DMS 273 (cell line): ENCODE results near the gene HEPN1.

Source experiments
- DNase-seq: peaks from one replicate; lab custom pipeline; 2025; ENCODE audit not compliant: unreplicated experiment; lab: John Stamatoyannopoulos, UW

HEPN1 gene

GRCh38 chr11:124899383-124900145 is 19.5 kb upstream of the HEPN1 start:
- DNase-seq: no peak

- DNase-seq: no peak
These were observed 18.6 kb upstream of the HEPN1 start for GRCh38 chr11:124900464-124900863.

DNA sequence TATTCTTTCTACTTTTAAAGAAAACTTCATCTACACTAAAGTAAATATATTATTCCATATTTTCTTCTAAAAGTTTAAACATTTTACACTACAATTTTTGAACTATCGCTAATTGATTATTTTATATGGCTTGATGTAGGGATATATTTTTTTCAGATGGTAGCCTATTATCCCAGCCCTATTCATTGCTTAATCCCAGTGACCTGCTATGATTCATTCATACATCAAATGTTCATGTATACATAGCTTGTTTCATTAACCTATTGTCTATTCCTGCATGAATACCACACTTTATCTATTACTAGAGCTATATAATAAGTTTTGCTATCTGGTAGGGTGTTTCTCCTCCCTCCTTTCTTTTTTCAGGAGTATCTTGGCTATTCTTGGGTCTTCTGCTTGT is 16.4 kb upstream of the HEPN1 start:
- no peak for DNase-seq

GRCh38 chr11:124915541-124916369 is 3.3 kb upstream of the HEPN1 start:
- DNase-seq: no peak

- no peak for DNase-seq
These were observed 2.7 kb upstream of the HEPN1 start for GRCh38 chr11:124916370-124916710.

- DNase-seq: peak; percentile 93
These were observed 1.9 kb upstream of the HEPN1 start for GRCh38 chr11:124917115-124917637.

GRCh38 chr11:124919898-124920297 is 848 bp downstream of the HEPN1 start:
- peak; percentile 90 for DNase-seq

DNA sequence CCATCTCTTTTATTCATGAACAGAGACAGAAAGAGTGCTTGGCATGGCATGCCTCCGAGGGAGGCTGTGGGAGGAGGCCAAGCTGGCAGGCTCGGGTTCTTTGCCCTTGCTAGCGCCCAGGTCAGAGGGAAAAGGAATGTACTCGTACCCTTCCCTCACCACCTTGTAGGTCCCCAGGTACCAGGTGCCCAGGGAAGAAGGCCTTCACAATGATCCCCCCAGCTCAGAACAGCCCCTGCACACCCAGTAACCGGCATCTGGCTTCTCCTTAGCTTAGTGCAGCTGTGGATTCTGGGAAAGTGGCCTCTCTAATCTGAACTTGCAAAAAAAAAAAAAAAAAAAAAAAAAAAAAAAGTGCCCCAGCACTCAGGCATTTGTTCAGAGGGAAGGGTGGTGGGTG is 1.3 kb downstream of the HEPN1 start:
- DNase-seq: peak; percentile 34

DNA sequence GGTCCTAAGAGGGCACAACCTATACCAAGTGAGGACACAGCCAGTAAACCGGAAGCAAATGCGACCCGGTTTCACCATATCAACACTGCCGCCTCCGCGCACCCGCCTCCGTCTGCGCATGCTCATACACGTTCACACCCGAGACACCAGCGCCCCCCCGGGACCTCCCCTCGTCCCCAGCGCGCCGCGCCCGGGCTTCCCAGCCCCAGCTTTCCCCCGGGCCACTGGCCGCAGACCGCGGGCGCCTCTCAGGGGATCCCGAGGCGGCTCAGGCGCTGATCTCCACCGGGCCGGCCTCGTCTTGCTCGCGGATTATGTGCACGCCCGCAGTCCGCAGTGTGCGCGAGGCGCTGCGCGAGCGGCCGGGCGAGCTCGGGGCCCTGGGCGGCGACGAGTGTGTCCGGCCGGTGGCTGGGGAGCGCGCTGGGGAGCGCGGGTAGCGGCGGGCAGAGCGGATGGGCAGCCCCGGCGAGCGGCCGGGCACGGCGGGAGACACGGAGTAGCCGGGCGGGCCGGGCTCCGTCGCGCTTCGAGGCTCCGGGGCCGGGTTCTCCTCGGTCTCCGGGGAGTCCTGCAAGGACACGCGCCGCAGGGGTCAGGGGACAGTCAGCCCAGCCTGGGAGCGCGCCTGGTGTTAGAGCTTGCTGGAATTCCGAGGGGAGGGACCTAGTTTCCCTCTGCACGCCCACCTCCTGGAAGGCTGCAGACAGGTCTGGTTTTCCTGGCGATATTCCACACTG is 2.0 kb downstream of the HEPN1 start:
- no peak for DNase-seq

DNA sequence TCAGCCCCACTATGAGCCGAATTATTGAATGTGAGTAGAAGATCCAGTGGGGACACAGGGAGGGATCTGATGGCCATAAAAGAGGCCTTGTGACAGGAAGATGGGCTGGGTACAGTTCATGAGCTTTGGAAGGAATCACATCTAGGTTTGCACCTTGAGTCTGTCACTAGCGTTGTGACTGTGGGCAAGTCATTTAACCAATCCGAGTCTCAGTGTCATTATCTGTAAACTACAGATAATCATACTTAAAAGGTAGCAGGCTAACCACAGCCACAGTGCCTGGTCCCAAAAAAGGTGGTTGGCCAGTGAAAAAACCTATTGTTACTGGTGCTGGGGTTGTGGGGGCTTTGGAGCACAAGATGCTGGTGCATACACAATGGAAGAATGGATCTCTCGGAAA is 3.8 kb downstream of the HEPN1 start:
- no peak for DNase-seq

DNA sequence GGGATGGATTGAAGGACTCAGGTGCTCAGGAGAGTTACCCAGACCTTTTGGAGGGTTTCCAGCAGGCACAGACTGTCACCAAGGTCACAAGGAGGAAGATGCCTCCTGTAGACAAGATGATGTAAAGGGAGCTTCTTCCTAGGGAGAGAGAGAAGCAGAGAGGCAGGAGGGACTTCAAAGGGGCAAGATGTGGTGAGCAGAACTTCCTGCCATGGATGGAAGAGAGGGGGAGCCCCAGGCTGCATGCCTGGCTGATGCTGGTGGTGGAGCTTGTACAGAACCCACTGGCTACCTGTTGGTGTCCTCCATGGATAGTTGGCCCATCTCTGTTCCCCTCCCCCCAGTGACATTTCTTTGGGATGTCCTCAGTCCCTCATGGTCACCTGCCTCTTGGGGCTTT is 4.2 kb downstream of the HEPN1 start:
- DNase-seq: no peak

DNA sequence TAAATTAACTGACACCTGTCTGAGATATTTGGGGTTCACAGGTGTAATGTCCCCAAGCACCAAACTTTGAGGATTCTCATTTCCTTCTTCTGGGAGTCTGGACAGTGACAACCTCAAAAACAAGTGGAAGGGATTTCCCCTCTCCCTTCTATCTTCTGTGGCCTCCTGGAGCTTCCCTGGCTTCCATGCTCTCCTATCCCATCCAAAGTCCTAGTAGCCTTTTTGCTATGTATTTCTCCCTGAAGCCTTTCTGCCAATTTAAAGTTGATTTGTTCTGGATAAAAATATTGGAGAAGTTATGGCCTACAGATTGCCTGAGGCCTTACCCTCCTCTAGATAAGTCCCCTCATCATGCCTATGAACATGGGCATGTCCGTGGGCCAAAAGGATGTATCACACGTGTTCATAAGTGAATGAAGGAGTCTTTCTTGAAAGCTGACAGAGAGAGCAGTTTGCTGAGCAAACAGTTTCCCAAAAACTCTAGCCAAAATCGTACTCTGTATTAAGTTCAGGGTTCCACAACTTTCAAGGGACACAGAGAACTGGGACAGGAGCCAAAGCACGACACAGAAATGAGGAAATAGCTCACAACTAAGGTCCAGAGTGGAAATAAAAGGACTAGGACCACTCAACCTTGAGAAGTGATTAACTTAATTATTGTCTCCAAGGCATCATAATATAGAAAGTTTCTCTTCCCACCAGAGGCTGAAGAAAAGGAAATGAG is 10.1 kb downstream of the HEPN1 start:
- DNase-seq: no peak

GRCh38 chr11:124930799-124931198 is 11.7 kb downstream of the HEPN1 start:
- no peak for DNase-seq

DNA sequence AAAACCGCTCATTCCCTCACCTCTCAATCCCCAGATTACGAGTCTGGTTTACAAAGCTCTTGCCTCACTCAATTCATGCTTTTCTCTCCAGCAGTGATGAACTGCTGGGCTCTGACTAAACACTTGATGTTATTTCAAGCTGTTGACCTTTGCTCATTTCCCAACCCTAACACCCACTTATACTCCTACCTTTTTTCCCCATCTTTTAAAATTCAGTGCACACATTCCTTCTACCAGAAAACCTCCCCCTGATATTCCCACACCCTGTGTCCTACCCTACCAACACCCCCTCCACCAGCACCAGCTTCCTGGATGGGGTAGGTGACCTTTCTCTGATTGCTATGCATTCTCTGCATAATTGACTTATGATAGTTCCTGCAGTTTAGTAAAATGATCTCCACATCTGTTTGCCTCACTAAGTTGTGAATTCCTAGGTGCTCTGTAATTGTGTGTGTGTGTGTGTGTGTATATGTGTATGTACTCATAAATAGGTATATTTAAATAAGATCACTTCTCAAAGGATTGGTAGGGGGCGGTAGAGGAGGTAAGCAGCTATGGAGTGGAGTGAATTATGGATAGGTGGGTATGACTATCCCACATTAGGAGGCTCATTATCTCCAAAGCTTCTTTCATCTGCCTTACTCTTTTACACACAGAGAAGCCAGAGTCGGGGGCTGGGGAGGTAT is 16.0 kb downstream of the HEPN1 start:
- no peak for DNase-seq

DNA sequence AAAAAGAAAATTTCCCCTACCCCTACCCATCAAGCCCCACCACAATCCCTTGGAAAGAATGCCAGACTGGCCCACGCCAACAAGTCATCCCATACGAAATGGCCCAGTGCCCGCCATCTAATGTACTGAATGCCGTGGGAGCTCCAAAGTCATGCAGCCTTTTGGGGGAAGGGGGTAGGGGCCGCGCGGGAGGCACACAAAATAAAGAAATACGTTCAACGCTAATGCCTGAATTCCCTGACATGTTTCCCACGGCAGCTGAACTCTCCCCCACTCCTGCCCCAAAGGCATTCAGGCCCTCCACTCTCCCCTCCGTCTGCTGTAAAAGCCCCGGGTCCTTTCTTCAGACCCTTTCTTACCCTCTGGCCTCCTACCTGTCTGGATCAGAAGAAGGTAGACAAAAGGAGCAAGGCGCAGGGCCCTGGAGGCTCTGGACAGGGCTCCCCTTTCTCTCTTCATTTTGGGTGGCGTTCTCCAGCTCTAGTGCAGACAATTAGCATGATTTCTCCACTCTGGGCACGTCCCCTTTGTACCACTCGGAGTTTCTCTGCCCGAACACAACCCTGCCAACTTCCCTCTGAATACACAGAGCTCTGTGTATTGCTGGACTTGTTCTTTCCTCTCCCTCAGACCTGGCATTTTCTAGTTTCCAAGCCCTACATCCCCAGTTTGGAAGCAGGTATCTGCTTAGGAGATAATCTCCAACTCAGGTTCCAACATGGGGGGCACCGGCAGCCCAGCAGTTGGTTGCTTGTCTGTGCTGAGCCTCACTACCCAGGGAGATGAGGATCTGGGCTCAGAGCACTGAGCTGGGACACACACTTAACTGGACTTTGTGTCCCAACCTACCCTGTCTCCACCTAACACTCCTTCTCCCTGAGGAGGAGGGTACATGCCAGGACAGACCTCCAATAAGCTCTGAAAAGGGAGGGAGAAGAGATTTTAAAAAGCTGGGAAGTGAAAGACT is 16.8 kb downstream of the HEPN1 start, which contains the start of gene HEPACAM:
Gene HEPACAM (minus strand): TSS at position 500 of the 967 bp plus-strand sequence. CDS start 41 bp downstream, at position 459.
- no peak for DNase-seq

- no peak for DNase-seq
These were observed 18.4 kb downstream of the HEPN1 start for GRCh38 chr11:124937336-124937935.

DNA sequence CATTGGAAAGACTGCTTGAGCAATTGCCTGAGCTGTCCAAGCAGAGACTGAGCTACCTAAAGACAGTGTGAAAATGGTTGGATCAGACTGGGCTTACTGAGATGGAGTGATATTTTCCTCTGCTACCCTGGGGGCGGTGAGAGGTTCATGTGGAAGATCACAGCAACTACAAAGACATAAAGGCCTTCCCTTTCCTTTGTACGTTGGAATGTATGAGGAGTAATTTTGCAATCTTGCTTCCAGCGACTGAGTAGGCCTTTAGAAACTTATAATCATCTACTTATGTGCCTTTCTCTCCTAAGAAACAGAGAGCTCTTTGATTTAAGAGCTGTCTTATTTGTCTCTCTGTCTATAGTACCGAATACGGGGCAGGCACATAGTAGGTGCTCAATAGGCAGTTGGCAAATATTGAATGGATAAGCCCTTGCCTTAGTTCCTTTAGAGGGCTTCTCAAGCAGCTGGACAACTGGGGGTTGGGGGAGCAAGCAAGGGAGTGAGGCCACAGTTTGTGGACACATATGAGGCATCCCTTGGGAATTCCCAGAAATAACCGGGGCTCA is 19.2 kb downstream of the HEPN1 start:
- DNase-seq: no peak

- DNase-seq: no peak
These were observed 19.9 kb downstream of the HEPN1 start for GRCh38 chr11:124938970-124939369.
